SK-N-MC (cell line): ENCODE measurements around the gene MIOS.

ENCODE experiments used
- DNase-seq: peaks from one replicate; pipeline ENCODE4 v3.0.0-alpha.2; 2011; ENCODE audit warnings: low read depth, low spot score
- H3K27ac ChIP-seq: fragments of 200-600 bp; sonication (generic); 2 replicates; pipeline ENCODE4 v1.5.1; 2016; ENCODE audit warnings: mixed run types
- H3K36me3 ChIP-seq: fragments of 200-600 bp; sonication (generic); 2 replicates; pipeline ENCODE4 v1.6.1; 2017; ENCODE audit warnings: antibody characterized with exemption, low read length, mixed read lengths; ENCODE audit not compliant: insufficient read depth
- H3K4me3 ChIP-seq: fragments of 200-600 bp; sonication (generic); 2 replicates; pipeline ENCODE4 v1.5.1; 2016
- H3K9ac ChIP-seq: fragments of 200-600 bp; sonication (generic); 2 replicates; pipeline ENCODE4 v1.8.0; 2017; ENCODE audit warnings: mixed run types, mixed read lengths; ENCODE audit not compliant: insufficient read length
- H3K9me3 ChIP-seq: fragments of 200-600 bp; sonication (generic); 2 replicates; pipeline ENCODE4 v1.6.1; 2017; ENCODE audit warnings: low read depth, mild to moderate bottlenecking, antibody characterized with exemption, low read length, moderate library complexity, mixed read lengths
- EZH2 ChIP-seq: fragments of 200-600 bp; sonication (generic); IDR thresholded peaks from one replicate; pipeline ENCODE4 v1.6.1; 2017; ENCODE audit warnings: antibody characterized with exemption
- FOXP2 ChIP-seq: optimal IDR thresholded peaks from 2 replicates; pipeline ENCODE3; 2011; ENCODE audit warnings: mild to moderate bottlenecking, moderate library complexity; ENCODE audit not compliant: insufficient read depth; ENCODE audit errors: extremely low read length, control extremely low read depth
- POLR2AphosphoS5 ChIP-seq: IDR thresholded peaks from 2 replicates; pipeline ENCODE4 v1.6.1; 2012; ENCODE audit warnings: mild to moderate bottlenecking, low read depth, low read length, borderline replicate concordance

Gene MIOS

DNA sequence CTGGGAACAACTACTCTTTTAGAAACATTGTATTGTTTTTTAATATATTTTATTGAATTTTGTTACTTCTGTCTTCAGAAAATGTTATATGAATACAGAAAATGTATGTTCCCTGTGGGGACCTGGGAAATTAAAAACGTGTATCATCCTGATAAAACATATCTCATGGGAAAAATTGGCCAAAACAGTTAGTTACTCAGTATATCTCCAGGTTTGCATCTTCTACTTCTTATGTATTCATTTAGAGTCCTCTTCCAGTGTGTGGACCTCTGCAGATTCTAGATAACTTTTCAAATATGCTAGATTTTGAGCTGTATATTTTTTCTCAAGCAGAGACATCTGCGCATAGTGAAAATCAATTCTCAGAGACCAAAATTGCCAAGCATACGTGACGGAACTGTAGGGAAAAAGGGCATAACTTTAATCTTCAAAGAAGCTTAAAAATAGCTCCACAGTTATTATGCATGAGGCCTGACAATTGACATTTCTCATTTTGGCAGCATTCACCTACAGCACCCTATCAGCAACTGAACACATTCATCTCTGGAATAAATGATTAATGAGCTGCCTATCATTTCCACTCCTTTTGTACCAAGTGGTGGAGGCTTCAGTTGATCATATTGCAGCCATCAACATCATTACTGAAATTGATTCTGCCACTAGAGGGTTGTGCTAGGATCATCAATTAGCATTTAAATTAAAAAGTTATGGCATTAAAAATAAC lies 47.5 kb downstream of the MIOS start:
- TF ChIP-seq POLR2AphosphoS5 (no peak), EZH2 (no peak), FOXP2 (no peak)
- H3K4me3 ChIP-seq = no peak overlapping the region
- H3K9me3 ChIP-seq = no peaks in the 10 kb centered on the region
- H3K9ac ChIP-seq = no peak overlapping the region
- no peak for DNase-seq
- no peaks in the 10 kb centered on the region for H3K36me3 ChIP-seq
- no peak overlapping the region for H3K27ac ChIP-seq

GRCh38 chr7:7617550-7617949 lies 50.9 kb downstream of the MIOS start:
- no peak overlapping the region for H3K27ac ChIP-seq
- TF ChIP-seq EZH2 (no peak), FOXP2 (no peak), POLR2AphosphoS5 (no peak)
- H3K36me3 ChIP-seq = no peaks in the 10 kb centered on the region
- H3K4me3 ChIP-seq = no peak overlapping the region
- no peaks in the 10 kb centered on the region for H3K9me3 ChIP-seq
- DNase-seq = no peak
- H3K9ac ChIP-seq = no peak overlapping the region

GRCh38 chr7:7618410-7618809 lies 51.7 kb downstream of the MIOS start:
- Histone ChIP-seq H3K4me3 (no peak overlapping the region), H3K36me3 (no peaks in the 10 kb centered on the region), H3K9me3 (no peaks in the 10 kb centered on the region), H3K9ac (no peak overlapping the region), H3K27ac (no peak overlapping the region)
- TF ChIP-seq POLR2AphosphoS5 (no peak), EZH2 (no peak), FOXP2 (no peak)
- no peak for DNase-seq

DNA sequence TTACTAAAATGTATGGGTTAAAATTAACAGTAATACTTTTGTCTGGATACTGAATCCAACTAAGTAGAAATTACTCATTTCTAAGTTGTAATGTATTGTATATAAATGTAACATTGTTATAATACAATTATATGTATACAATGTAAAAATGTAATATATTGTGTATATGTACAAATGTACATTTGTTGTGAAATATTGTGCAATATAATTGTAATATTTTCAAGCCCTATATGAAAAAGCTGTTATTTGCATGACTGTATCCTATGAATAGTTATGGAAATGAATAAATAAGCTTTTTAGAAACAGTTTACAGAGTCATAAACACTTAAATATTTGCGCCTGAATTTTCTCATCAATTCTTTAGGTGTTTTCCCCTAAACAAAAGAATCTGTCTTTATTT lies 53.6 kb downstream of the MIOS start:
- Histone ChIP-seq H3K4me3 (no peak overlapping the region), H3K36me3 (no peaks in the 10 kb centered on the region), H3K9ac (no peak overlapping the region), H3K27ac (no peak overlapping the region), H3K9me3 (no peaks in the 10 kb centered on the region)
- DNase-seq = no peak
- TF ChIP-seq FOXP2 (no peak), POLR2AphosphoS5 (no peak), EZH2 (no peak)

DNA sequence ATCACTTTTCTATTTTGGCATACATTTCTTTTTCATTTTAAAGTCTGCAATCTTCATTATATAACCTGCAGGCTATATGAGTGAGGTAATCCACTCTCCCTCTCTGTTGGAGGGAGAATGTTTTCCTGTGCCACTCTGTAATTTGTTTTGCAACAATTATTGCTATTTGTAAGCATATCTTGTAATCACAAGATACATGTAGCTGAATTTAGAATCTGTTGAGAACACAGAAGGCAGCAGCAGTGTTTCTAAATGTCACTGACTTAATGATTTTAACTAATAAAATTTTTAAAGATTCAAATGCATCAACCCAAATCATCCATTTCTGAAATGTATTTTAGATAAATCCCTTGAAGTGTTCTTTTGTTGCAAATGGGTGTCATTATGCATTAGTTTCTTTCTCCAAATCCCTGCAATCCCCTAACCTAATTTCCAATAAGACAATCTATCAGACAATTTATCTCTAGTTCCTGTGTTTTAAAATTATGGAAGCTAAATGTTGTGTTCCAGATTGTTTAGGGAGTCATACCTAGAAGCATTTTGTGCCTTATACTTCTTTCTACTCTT lies 54.0 kb downstream of the MIOS start:
- H3K9ac ChIP-seq = no peak overlapping the region
- no peaks in the 10 kb centered on the region for H3K9me3 ChIP-seq
- H3K4me3 ChIP-seq = no peak overlapping the region
- DNase-seq = no peak
- H3K27ac ChIP-seq = no peak overlapping the region
- TF ChIP-seq FOXP2 = no peak
- TF ChIP-seq POLR2AphosphoS5 = no peak
- no peak for TF ChIP-seq EZH2
- no peaks in the 10 kb centered on the region for H3K36me3 ChIP-seq

DNA sequence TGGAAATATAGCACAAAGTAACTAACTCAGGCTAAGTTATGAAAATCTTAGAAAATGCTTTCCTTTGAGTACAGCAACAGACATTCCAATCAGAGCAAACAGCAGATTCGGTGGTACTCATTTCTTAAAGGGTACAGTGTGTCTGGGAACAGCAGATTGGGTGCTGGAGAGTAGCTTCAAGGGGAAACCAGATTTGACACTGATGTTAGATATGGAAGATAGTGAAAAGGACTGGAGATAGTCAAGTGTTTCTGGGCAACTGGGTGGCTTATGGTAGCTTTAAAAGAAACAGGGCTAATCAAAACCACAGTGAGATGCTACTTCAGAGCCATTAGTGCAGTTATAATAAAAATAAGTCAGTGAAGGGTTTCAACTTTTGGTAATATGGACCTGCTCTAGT lies 61.8 kb downstream of the MIOS start:
- no peak for DNase-seq
- H3K27ac ChIP-seq = no peak overlapping the region
- no peaks in the 10 kb centered on the region for H3K36me3 ChIP-seq
- TF ChIP-seq EZH2 (no peak), FOXP2 (no peak), POLR2AphosphoS5 (no peak)
- H3K4me3 ChIP-seq = no peak overlapping the region
- H3K9ac ChIP-seq = no peak overlapping the region
- H3K9me3 ChIP-seq = no peaks in the 10 kb centered on the region

DNA sequence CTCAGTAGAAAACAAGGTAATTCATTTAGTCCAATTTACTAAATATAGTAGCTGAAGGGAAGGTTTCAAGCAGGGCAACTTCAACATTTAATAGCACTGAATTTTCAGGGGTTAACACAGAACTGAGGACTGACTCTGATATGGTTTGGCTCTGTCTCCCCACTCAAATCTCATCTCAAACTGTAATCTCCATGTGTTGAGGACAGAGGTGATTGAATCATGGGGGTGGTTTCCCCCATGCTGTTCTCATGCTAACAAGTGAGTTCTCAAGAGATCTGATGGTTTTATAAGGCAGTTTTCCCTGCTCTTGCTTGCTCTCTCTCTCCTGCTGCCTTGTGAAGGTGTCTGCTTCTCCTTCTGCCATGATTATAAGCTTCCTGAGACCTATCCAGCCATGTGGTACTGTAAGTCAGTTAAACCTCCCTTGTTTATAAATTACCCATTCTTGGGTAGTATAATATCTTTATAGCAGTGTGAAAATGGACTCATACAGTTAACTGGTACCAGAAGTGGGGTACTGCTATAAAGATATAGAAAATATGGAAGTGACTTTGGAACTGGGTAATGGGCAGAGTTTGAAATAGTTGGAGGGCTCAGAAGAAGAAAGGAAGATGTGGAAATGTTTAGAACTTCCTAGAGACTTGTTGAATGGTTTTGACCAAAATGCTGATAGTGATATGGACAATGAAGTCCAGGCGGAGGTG lies 64.1 kb downstream of the MIOS start:
- H3K27ac ChIP-seq = no peak overlapping the region
- H3K4me3 ChIP-seq = no peak overlapping the region
- TF ChIP-seq POLR2AphosphoS5 (no peak), EZH2 (no peak), FOXP2 (no peak)
- no peak for DNase-seq
- H3K9ac ChIP-seq = no peak overlapping the region
- H3K9me3 ChIP-seq = no peaks in the 10 kb centered on the region
- no peaks in the 10 kb centered on the region for H3K36me3 ChIP-seq

- Histone ChIP-seq H3K4me3 (peak overlapping the region; percentile 88), H3K9ac (peak overlapping the region; percentile 87), H3K36me3 (peaks cover 4% of the 10 kb centered on the region), H3K9me3 (no peaks in the 10 kb centered on the region), H3K27ac (no peak overlapping the region)
- DNase-seq = no peak
- TF ChIP-seq FOXP2 (no peak), POLR2AphosphoS5 (no peak), EZH2 (no peak)
These were observed 72.7 kb downstream of the MIOS start for GRCh38 chr7:7639421-7639820.

- DNase-seq = no peak
- Histone ChIP-seq H3K4me3 (peak overlapping the region; percentile 88), H3K9me3 (no peaks in the 10 kb centered on the region), H3K9ac (peak overlapping the region; percentile 87), H3K36me3 (peaks cover 4% of the 10 kb centered on the region), H3K27ac (peak overlapping the region; percentile 43; the same call in 1 of the 2 replicates)
- no peak for TF ChIP-seq POLR2AphosphoS5
- no peak for TF ChIP-seq FOXP2
- TF ChIP-seq EZH2 = no peak
These were observed 73.2 kb downstream of the MIOS start for GRCh38 chr7:7639847-7640220.
